Fibroblast of pulmonary artery (primary cell): ENCODE data around the gene PAGE1.
"Not testable (repeated sequence)": the region's sequence is repeated elsewhere in the genome, so short reads cannot be mapped to it uniquely, and the experiment has no call there.

Source experiments
- DNase-seq: peaks from one replicate; pipeline ENCODE4 v3.0.0-alpha.2; 2010; ENCODE audit warnings: low read depth
- H3K4me3 ChIP-seq: replicated peaks from 2 replicates; pipeline ENCODE4 v1.5.1; 2011; ENCODE audit warnings: low read depth, mild to moderate bottlenecking, control low read depth, low read length, moderate library complexity
- CTCF ChIP-seq: IDR thresholded peaks from 2 replicates; pipeline ENCODE4 v1.5.1; 2011; ENCODE audit warnings: mild to moderate bottlenecking, control low read depth, low read length, inconsistent platforms; ENCODE audit errors: missing control alignments

Gene PAGE1

GRCh38 chrX:49695276-49696180, at the start of gene PAGE1:
TSS of gene PAGE1 (minus strand) at chrX:49695984. CDS start at chrX:49694770, 1,214 bp downstream.
- TF ChIP-seq CTCF: no peak
- H3K4me3 ChIP-seq: no peak within 1 kb of the TSS
- no peak for DNase-seq

GRCh38 chrX:49741501-49741900, 45.7 kb upstream of the PAGE1 start:
- H3K4me3 ChIP-seq, DNase-seq: not testable (repeated sequence)

GRCh38 chrX:49727847-49728246, 32.1 kb upstream of the PAGE1 start:
- no peak overlapping the region for H3K4me3 ChIP-seq
- no peak for DNase-seq
- TF ChIP-seq CTCF: no peak

- DNase-seq: no peak
- H3K4me3 ChIP-seq: no peak overlapping the region
- TF ChIP-seq CTCF: no peak
Observed at GRCh38 chrX:49726966-49727365, 31.2 kb upstream of the PAGE1 start.

- no peak for TF ChIP-seq CTCF
- H3K4me3 ChIP-seq: no peak overlapping the region
- no peak for DNase-seq
Observed at GRCh38 chrX:49725923-49726904, 30.4 kb upstream of the PAGE1 start.

GRCh38 chrX:49725401-49725800, 29.6 kb upstream of the PAGE1 start:
- no peak overlapping the region for H3K4me3 ChIP-seq
- no peak for DNase-seq
- TF ChIP-seq CTCF: no peak

GRCh38 chrX:49720106-49720505, 24.3 kb upstream of the PAGE1 start:
- not testable (repeated sequence) for DNase-seq, H3K4me3 ChIP-seq
